HCT116 (cell line): ENCODE measurements around the gene SARM1. TPM values are rescaled to one million over a fixed set of nuclear protein-coding genes. Genes with fewer than 3 reads are reported as not detected.

Source experiments
- ATAC-seq: fragments of 200-7000 bp; cut with Tn5 transposase; 2 replicates; pipeline ENCODE4 v1.9.1; 2020; ENCODE audit warnings: mild to moderate bottlenecking, moderate library complexity
- BruUV-seq: library from RNA; stranded (reverse); fragments of 400-500 nt; replicated peaks from 2 replicates; lab custom pipeline; 2021; lab: Mats Ljungman, UMichigan
- CTCF ChIA-PET: fragments of 300-600 bp; sonication (Branson Sonifier 250); formaldehyde crosslinking; loops from one replicate; lab custom pipeline; 2021; ENCODE audit warnings: antibody characterized with exemption; lab: Charles Lee
- POLR2A ChIA-PET: fragments of 300-600, 350-600 bp; sonication (Branson Sonifier 250); formaldehyde crosslinking; loops from one replicate; lab custom pipeline; 2021; ENCODE audit warnings: antibody characterized with exemption; lab: Charles Lee
- RAD21 ChIA-PET, 2 experiments: fragments of 300-600 bp; sonication (Branson Sonifier 250); formaldehyde crosslinking; loops; one replicate each; lab custom pipeline; 2023; ENCODE audit warnings: low total read pairs in 2 of 2; ENCODE audit not compliant: uncharacterized antibody in 2 of 2, unreplicated experiment in 2 of 2, low non-redundant PET in 1 of 2; lab: Charles Lee
- DNase-seq: peaks from one replicate; pipeline ENCODE4 v3.0.0-alpha.2; 2010; ENCODE audit warnings: low read depth, low spot score
- H2AFZ ChIP-seq: fragments of 200-600 bp; shearing (Covaris generic), sonication (generic); 2 replicates; pipeline ENCODE4 v1.6.1; 2017; ENCODE audit warnings: low read depth, mixed run types, mixed read lengths, antibody characterized with exemption, low read length; ENCODE audit not compliant: poor library complexity, severe bottlenecking
- H3K27ac ChIP-seq: 2 replicates; pipeline ENCODE4 v1.5.1; 2012; ENCODE audit warnings: low read depth, low read length
- H3K27me3 ChIP-seq: fragments of 200-600 bp; sonication (generic); 2 replicates; pipeline ENCODE4 v1.6.1; 2016; ENCODE audit warnings: mixed run types, low read length, mixed read lengths; ENCODE audit not compliant: insufficient read depth
- H3K36me3 ChIP-seq, 2 experiments: fragments of 200-500 bp in 1 of 2; fragments of 200-600 bp in 1 of 2; sonication (Bioruptor generic) in 1 of 2; sonication (generic) in 1 of 2; 2 replicates each; pipeline versions ENCODE4 v1.5.1 to v1.6.1; 2014 to 2016; ENCODE audit warnings: low read length in 2 of 2, inconsistent platforms in 1 of 2, mixed read lengths in 1 of 2, mixed run types in 1 of 2; ENCODE audit not compliant: insufficient read depth in 2 of 2, control insufficient read depth in 1 of 2
- H3K4me1 ChIP-seq, 2 experiments: fragments of 200-600 bp in 1 of 2; sonication (generic) in 1 of 2; 2 replicates each; pipeline versions ENCODE4 v1.5.1 to v1.6.1; 2012 to 2017; ENCODE audit warnings: low read length in 2 of 2, inconsistent platforms in 1 of 2, mild to moderate bottlenecking in 1 of 2, mixed read lengths in 1 of 2, mixed run types in 1 of 2, moderate library complexity in 1 of 2; ENCODE audit not compliant: insufficient read depth in 2 of 2, control insufficient read depth in 1 of 2
- H3K4me2 ChIP-seq: fragments of 200-600 bp; sonication (generic); 2 replicates; pipeline ENCODE4 v1.6.1; 2017; ENCODE audit warnings: mixed run types, low read length, mixed read lengths
- H3K4me3 ChIP-seq, 2 experiments: fragments of 200-600 bp in 1 of 2; sonication (generic) in 1 of 2; replicated peaks in 1 of 2; 2 replicates each; pipeline ENCODE4 v1.5.1; 2011 to 2016; ENCODE audit warnings: low read length in 2 of 2, control low read depth in 1 of 2, low read depth in 1 of 2, mild to moderate bottlenecking in 1 of 2, mixed read lengths in 1 of 2, mixed run types in 1 of 2
- H3K79me2 ChIP-seq: fragments of 200-600 bp; sonication (generic); 2 replicates; pipeline ENCODE4 v1.6.1; 2017; ENCODE audit warnings: mild to moderate bottlenecking, mixed run types, low read length, moderate library complexity, mixed read lengths; ENCODE audit not compliant: insufficient read depth
- H3K9ac ChIP-seq: fragments of 200-600 bp; sonication (generic); 2 replicates; pipeline ENCODE4 v1.6.1; 2016; ENCODE audit warnings: low read length, mixed read lengths
- H3K9me2 ChIP-seq: fragments of 200-600 bp; sonication (generic), shearing (Covaris generic); 2 replicates; pipeline ENCODE4 v1.6.1; 2017; ENCODE audit warnings: mixed run types, mild to moderate bottlenecking, moderate library complexity; ENCODE audit not compliant: insufficient read depth
- H3K9me3 ChIP-seq, 2 experiments: fragments of 200-500 bp in 1 of 2; fragments of 200-600 bp in 1 of 2; sonication (Bioruptor generic) in 1 of 2; sonication (generic) in 1 of 2; 2 replicates each; pipeline ENCODE4 v1.6.1; 2014 to 2017; ENCODE audit warnings: low read length in 2 of 2, mixed read lengths in 2 of 2, inconsistent platforms in 1 of 2, low read depth in 1 of 2, mild to moderate bottlenecking in 1 of 2, mixed run types in 1 of 2, moderate library complexity in 1 of 2; ENCODE audit not compliant: control insufficient read depth in 1 of 2, insufficient read depth in 1 of 2
- H4K20me1 ChIP-seq: fragments of 200-600 bp; sonication (generic), shearing (Covaris generic); 2 replicates; pipeline ENCODE4 v1.6.1; 2017; ENCODE audit warnings: mixed run types, mild to moderate bottlenecking, moderate library complexity; ENCODE audit not compliant: insufficient read depth
- CBX3 ChIP-seq: IDR thresholded peaks from 2 replicates; pipeline ENCODE4 v1.6.1; 2012; ENCODE audit warnings: low read depth
- CEBPB ChIP-seq: IDR thresholded peaks from 2 replicates; pipeline ENCODE4 v1.6.1; 2012; ENCODE audit warnings: low read depth
- ELF1 ChIP-seq: IDR thresholded peaks from 2 replicates; pipeline ENCODE4 v1.6.1; 2012; ENCODE audit warnings: low read depth, borderline replicate concordance
- EZH2phosphoT487 ChIP-seq: fragments of 200-600 bp; IDR thresholded peaks from 2 replicates; pipeline ENCODE4 v1.6.1; 2018; ENCODE audit warnings: antibody characterized with exemption, borderline replicate concordance
- FOSL1 ChIP-seq: IDR thresholded peaks from 2 replicates; pipeline ENCODE4 v1.6.1; 2012; ENCODE audit warnings: low read depth
- JUND ChIP-seq: IDR thresholded peaks from 2 replicates; pipeline ENCODE4 v1.6.1; 2012
- POLR2A ChIP-seq: IDR thresholded peaks from 2 replicates; pipeline ENCODE4 v1.7.0; 2011; ENCODE audit warnings: borderline replicate concordance; ENCODE audit not compliant: insufficient read depth, insufficient read length; ENCODE audit errors: extremely low read depth
- RAD21 ChIP-seq: IDR thresholded peaks from 2 replicates; pipeline ENCODE4 v1.6.1; 2012; ENCODE audit warnings: low read depth, mild to moderate bottlenecking
- SP1 ChIP-seq: IDR thresholded peaks from 2 replicates; pipeline ENCODE4 v1.6.1; 2012; ENCODE audit warnings: low read depth
- SRF ChIP-seq: IDR thresholded peaks from 2 replicates; pipeline ENCODE4 v1.6.1; 2012; ENCODE audit warnings: low read depth
- YY1 ChIP-seq: IDR thresholded peaks from 2 replicates; pipeline ENCODE4 v1.6.1; 2011; ENCODE audit warnings: low read length, low read depth, moderate library complexity, mild to moderate bottlenecking; ENCODE audit not compliant: insufficient replicate concordance; ENCODE audit errors: extremely low read depth
- ZFX ChIP-seq: fragments of 450-650 bp; IDR thresholded peaks from 2 replicates; pipeline ENCODE4 v1.6.1; 2017
- intact Hi-C: fragments of 100-400 bp; cut with micrococcal nuclease; formaldehyde crosslinking; loops from 2 replicates; pipeline ENCODE4 v1.10.0; 2022
- total RNA-seq: library from RNA; stranded (reverse); gene quantifications from one replicate; pipeline ENCODE4 v1.2.1, GENCODE V29; 2021; ENCODE audit not compliant: unreplicated experiment
- TF ChIP-seq, protein P1 (sequence below), 3 experiments: fragments of 200-600 bp in 1 of 3; sonication (generic) in 1 of 3; IDR thresholded peaks in 2 of 3; conservative IDR thresholded peaks in 1 of 3; 2 replicates each; pipeline ENCODE4 v1.5.1; 2012 to 2017; ENCODE audit warnings: low read depth in 2 of 3, low read length in 2 of 3, antibody characterized with exemption in 1 of 3, borderline replicate concordance in 1 of 3, control low read depth in 1 of 3, mild to moderate bottlenecking in 1 of 3, mixed read lengths in 1 of 3, mixed run types in 1 of 3, moderate library complexity in 1 of 3; ENCODE audit not compliant: insufficient read depth in 1 of 3
- TF ChIP-seq, protein P2 (sequence below): IDR thresholded peaks from 2 replicates; pipeline ENCODE4 v1.6.1; 2012

SARM1 gene
- total RNA-seq, 1 experiment from 2014 or later: 1.3 TPM

DNA sequence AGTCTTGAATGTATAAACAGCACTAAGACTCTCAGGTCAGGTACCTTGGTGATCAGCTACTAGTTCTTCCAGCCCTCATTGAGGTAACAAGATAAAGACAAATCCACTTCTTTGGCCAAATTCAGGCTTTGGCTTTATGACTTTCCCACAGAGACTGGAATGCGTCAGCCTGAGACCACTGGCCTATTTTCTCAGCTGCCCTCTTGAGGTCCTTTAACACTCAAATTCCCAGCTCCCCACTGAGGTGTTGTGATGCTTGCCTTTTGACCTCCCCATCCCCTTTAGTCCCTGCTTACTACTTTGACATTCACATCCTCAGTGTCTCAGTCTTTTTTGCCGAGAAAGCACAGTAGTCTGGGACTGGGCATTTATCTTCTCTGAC lies 25.3 kb upstream of the SARM1 start:
- Histone ChIP-seq H3K9me2 (no peaks in the 10 kb centered on the region), H4K20me1 (no peaks in the 10 kb centered on the region), H3K79me2 (no peaks in the 10 kb centered on the region), H3K27me3 (no peaks in the 10 kb centered on the region), H3K4me2 (no peak overlapping the region), H3K4me1 (peaks cover 0 to 9% of the 10 kb centered on the region in 2 experiments; a peak in 2 of 4 replicates), H2AFZ (no peak overlapping the region), H3K27ac (no peak overlapping the region), H3K36me3 (peaks cover 43 to 61% of the 10 kb centered on the region in 2 experiments), H3K4me3 (no peak overlapping the region), H3K9ac (no peak overlapping the region), H3K9me3 (no peaks in the 10 kb centered on the region)
- ATAC-seq (no peak), DNase-seq (no peak)
- ChIA-PET POLR2A (no interaction called here), RAD21 (no interaction called here), CTCF (interaction anchor here (1.0 kb wide), 1 partner anchor 10 kb away, joined by 3 read pairs; no protein-coding TSS in a partner anchor)
- intact Hi-C loops: no loop called here
- no peak for TF ChIP-seq CEBPB
- TF ChIP-seq, protein P1, sequence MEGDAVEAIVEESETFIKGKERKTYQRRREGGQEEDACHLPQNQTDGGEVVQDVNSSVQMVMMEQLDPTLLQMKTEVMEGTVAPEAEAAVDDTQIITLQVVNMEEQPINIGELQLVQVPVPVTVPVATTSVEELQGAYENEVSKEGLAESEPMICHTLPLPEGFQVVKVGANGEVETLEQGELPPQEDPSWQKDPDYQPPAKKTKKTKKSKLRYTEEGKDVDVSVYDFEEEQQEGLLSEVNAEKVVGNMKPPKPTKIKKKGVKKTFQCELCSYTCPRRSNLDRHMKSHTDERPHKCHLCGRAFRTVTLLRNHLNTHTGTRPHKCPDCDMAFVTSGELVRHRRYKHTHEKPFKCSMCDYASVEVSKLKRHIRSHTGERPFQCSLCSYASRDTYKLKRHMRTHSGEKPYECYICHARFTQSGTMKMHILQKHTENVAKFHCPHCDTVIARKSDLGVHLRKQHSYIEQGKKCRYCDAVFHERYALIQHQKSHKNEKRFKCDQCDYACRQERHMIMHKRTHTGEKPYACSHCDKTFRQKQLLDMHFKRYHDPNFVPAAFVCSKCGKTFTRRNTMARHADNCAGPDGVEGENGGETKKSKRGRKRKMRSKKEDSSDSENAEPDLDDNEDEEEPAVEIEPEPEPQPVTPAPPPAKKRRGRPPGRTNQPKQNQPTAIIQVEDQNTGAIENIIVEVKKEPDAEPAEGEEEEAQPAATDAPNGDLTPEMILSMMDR (IDR thresholded peaks at IDR 0.05 in 2 of 3, conservative IDR thresholded peaks at IDR 0.05 in 1 of 3; ENCODE audit: borderline replicate concordance in 1 of 3, insufficient read depth in 1 of 3, low read depth in 2 of 3, low read length in 2 of 3): no peak
- TF ChIP-seq SRF: no peak
- BruUV-seq: TSS peak; percentile 5

GRCh38 chr17:28346746-28347246 lies 24.7 kb upstream of the SARM1 start:
- H3K4me3 ChIP-seq: no peak overlapping the region
- H3K27me3 ChIP-seq: no peaks in the 10 kb centered on the region
- H4K20me1 ChIP-seq: no peaks in the 10 kb centered on the region
- intact Hi-C loops: no loop called here
- H2AFZ ChIP-seq: no peak overlapping the region
- BruUV-seq: no TSS peak
- no peak overlapping the region for H3K27ac ChIP-seq
- TF ChIP-seq CEBPB (no peak), CBX3 (no peak), YY1 (no peak), FOSL1 (no peak), SP1 (no peak), ZFX (no peak), JUND (no peak), ELF1 (no peak), EZH2phosphoT487 (no peak), RAD21 (peak; percentile 43; the same call in 1 of the 2 replicates), POLR2A (no peak)
- TF ChIP-seq, protein P2, sequence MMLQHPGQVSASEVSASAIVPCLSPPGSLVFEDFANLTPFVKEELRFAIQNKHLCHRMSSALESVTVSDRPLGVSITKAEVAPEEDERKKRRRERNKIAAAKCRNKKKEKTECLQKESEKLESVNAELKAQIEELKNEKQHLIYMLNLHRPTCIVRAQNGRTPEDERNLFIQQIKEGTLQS: no peak
- TF ChIP-seq, protein P1 (IDR thresholded peaks at IDR 0.05 in 2 of 3, conservative IDR thresholded peaks at IDR 0.05 in 1 of 3; ENCODE audit: borderline replicate concordance in 1 of 3, insufficient read depth in 1 of 3, low read depth in 2 of 3, low read length in 2 of 3): peak; percentile 11 to 38 (median 33); a peak in 3 of 6 replicates
- TF ChIP-seq, all 23 proteins: peak for 2
- DNase-seq: no peak
- H3K9me2 ChIP-seq: no peaks in the 10 kb centered on the region
- peaks cover 0 to 9% of the 10 kb centered on the region in 2 experiments; a peak in 2 of 4 replicates for H3K4me1 ChIP-seq
- 0 out of 2 replicates have a peak overlapping the region, but pooled peaks have one; percentile 7 for H3K4me2 ChIP-seq
- H3K36me3 ChIP-seq: peaks cover 48 to 61% of the 10 kb centered on the region in 2 experiments
- CTCF ChIA-PET: no interaction called here
- RAD21 ChIA-PET: no interaction called here
- no peaks in the 10 kb centered on the region for H3K79me2 ChIP-seq
- ATAC-seq: peak; percentile 50; the same call in 1 of the 2 replicates
- H3K9me3 ChIP-seq: no peaks in the 10 kb centered on the region
- POLR2A ChIA-PET: no interaction called here
- no peak overlapping the region for H3K9ac ChIP-seq
